ENCODE results near the gene SURF6.
"Not testable (repeated sequence)": the region's sequence is repeated elsewhere in the genome, so short reads cannot be mapped to it uniquely, and the experiment has no call there.

SURF6 gene

DNA sequence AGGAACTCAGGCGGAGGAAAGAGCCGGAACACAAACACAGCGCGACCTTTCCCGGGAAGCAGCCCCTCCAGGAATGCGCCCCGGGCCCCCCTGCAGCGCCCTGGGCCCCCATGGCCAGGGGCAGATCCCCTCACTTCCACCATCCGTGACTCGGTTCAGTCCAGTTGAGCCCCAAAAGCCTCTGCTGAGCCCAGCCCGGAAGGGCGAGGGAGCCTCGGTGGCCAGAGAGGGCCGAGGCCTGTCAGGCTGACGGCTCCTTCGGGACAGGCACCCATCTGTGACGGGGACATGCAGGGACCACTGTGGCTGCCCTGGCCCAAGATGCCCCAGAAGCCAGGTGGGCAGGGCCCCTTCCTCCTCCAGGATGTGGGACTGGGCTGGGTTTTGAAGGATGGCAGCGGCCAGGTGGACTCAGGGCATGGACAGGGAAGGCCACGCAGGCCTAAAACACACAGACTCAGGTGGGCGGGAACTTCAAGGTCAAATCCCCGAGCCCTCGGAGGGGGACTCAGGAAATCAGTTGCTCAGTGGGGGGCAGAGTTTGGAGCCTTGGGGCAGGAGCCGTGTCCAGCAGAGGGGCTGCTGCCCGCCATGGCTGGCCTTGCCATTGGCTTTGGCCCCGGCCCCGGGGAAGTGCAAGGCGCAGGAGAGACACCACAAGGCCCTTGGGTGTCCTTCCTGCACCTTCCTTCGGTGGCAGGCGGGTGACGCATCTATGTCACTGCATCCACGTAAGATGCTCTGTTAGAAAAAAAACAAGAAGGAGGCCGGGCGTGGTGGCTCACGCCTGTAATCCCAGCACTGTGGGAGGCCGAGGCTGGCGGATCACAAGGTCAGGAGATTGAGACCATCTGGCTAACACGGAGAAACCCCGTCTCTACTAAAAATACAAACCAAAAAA lies 31.3 kb downstream of the SURF6 start:
- Histone ChIP-seq H3K36me3 (ENCODE audit: low read depth) (no peaks in the 10 kb centered on the region), H3K27ac (ENCODE audit: poor library complexity, severe bottlenecking) (no peak overlapping the region), H3K9me3 (ENCODE audit: severe bottlenecking) (no peaks in the 10 kb centered on the region), H3K4me1 (ENCODE audit: insufficient read depth, poor library complexity, severe bottlenecking) (no peaks in the 10 kb centered on the region), H3K27me3 (ENCODE audit: insufficient read depth, poor library complexity, severe bottlenecking) (no peaks in the 10 kb centered on the region), H3K4me3 (ENCODE audit: severe bottlenecking) (no peak overlapping the region)
- DNase-seq (ENCODE audit: low spot score) (no peak), ATAC-seq (ENCODE audit: low read depth) (no peak)
- no peak for TF ChIP-seq CTCF (IDR thresholded peaks at IDR 0.05; ENCODE audit: poor library complexity, severe bottlenecking)

DNA sequence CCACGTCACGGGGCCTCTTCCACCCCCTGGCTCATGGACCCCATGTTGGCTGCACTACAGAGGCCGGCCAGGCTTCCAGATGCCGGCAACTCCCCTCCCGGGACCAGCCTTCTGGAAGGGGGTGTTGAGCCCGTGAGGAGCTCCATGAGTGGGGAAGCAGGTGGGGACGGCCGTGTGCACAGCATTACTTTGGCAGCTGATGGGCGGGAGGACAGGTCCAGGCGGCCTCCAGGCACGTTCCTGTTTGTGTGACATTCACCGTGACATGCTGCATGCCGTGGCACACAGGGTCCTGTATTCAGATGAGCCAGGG lies 31.9 kb downstream of the SURF6 start:
- DNase-seq (ENCODE audit: low spot score) (no peak), ATAC-seq (ENCODE audit: low read depth) (no peak)
- Histone ChIP-seq H3K4me1 (ENCODE audit: insufficient read depth, poor library complexity, severe bottlenecking) (no peaks in the 10 kb centered on the region), H3K27ac (ENCODE audit: poor library complexity, severe bottlenecking) (no peak overlapping the region), H3K9me3 (ENCODE audit: severe bottlenecking) (no peaks in the 10 kb centered on the region), H3K27me3 (ENCODE audit: insufficient read depth, poor library complexity, severe bottlenecking) (peaks cover 3% of the 10 kb centered on the region), H3K36me3 (ENCODE audit: low read depth) (no peaks in the 10 kb centered on the region), H3K4me3 (ENCODE audit: severe bottlenecking) (no peak overlapping the region)
- TF ChIP-seq CTCF (IDR thresholded peaks at IDR 0.05; ENCODE audit: poor library complexity, severe bottlenecking) = no peak

DNA sequence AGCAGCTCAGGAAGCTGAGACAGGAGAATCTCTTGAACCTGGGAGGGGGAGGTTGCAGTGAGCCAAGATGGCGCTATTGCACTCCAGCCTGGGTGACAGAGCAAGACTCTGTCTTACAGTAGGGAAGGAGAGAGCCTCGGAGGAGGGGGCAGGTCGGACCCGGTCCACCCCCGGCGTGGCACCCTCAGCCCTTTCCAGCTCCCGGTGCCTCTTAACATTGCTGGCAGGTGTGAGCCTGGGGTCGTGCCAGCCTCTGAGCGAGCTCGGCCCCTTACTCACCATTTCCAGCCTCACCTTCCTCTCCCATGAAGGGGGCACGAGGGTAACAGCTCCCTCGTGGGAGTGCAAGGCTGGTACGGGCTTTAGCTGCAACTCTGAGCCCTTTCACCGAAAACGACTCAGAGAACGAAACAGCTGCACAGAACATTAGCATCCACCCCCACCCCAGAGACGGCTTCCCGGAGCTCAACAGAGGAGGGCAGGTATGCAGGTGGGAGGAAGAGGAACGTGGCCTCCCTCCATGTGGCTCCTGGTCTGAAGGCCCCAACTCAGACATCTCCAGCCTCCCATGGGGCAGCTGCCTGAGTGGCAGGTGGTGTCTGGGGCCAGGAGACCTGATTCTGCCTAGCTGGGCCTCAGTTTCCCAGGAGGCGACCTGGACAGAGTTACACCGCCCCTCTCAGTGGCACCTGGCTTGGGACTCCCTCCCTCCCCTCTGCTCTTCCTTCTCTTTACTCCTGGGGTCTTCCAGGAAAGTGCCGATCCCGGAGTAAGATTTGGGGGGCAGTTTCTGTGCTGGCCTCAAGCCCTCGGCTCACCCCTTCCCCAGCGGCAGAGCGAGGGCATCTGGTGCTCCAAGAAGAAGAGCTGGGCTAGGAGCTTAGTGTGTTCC lies 32.5 kb downstream of the SURF6 start:
- DNase-seq (ENCODE audit: low spot score) (no peak), ATAC-seq (ENCODE audit: low read depth) (no peak)
- no peak for TF ChIP-seq CTCF (IDR thresholded peaks at IDR 0.05; ENCODE audit: poor library complexity, severe bottlenecking)
- no peak overlapping the region for H3K4me3 ChIP-seq (ENCODE audit: severe bottlenecking)
- no peaks in the 10 kb centered on the region for H3K36me3 ChIP-seq (ENCODE audit: low read depth)
- H3K4me1 ChIP-seq (ENCODE audit: insufficient read depth, poor library complexity, severe bottlenecking) = no peaks in the 10 kb centered on the region
- H3K9me3 ChIP-seq (ENCODE audit: severe bottlenecking) = no peaks in the 10 kb centered on the region
- H3K27me3 ChIP-seq (ENCODE audit: insufficient read depth, poor library complexity, severe bottlenecking) = peaks cover 9% of the 10 kb centered on the region
- H3K27ac ChIP-seq (ENCODE audit: poor library complexity, severe bottlenecking) = no peak overlapping the region

- Histone ChIP-seq H3K4me1 (ENCODE audit: insufficient read depth, poor library complexity, severe bottlenecking) (no peaks in the 10 kb centered on the region), H3K27ac (ENCODE audit: poor library complexity, severe bottlenecking) (no peak overlapping the region), H3K27me3 (ENCODE audit: insufficient read depth, poor library complexity, severe bottlenecking) (peaks cover 21% of the 10 kb centered on the region), H3K9me3 (ENCODE audit: severe bottlenecking) (no peaks in the 10 kb centered on the region), H3K4me3 (ENCODE audit: severe bottlenecking) (no peak overlapping the region), H3K36me3 (ENCODE audit: low read depth) (no peaks in the 10 kb centered on the region)
- no peak for TF ChIP-seq CTCF (IDR thresholded peaks at IDR 0.05; ENCODE audit: poor library complexity, severe bottlenecking)
- DNase-seq (ENCODE audit: low spot score) = no peak
- ATAC-seq (ENCODE audit: low read depth) = no peak
Measured at GRCh38 chr9:133301253-133302230, 34.4 kb downstream of the SURF6 start.

DNA sequence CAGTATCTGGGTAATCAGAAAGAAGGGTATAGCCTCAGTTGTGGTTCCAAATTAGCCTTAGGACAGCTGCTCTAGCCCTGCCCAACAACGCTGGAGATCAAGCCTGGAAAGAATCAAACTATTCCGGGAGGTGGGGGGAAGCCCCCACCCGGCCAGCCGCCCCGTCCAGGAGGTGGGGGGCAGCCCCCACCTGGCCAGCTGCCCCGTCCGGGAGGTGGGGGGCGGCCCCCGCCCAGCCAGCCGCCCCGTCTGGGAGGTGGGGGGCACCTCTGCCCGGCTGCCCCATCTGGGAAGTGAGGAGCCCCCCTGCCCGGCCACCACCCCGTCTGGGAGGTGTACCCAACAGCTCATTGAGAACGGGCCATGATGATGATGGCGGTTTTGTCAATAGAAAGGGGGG lies 36.0 kb downstream of the SURF6 start:
- not testable (repeated sequence) for H3K27ac ChIP-seq (ENCODE audit: poor library complexity, severe bottlenecking); ATAC-seq (ENCODE audit: low read depth); H3K9me3 ChIP-seq (ENCODE audit: severe bottlenecking); H3K36me3 ChIP-seq (ENCODE audit: low read depth); H3K4me1 ChIP-seq (ENCODE audit: insufficient read depth, poor library complexity, severe bottlenecking); DNase-seq (ENCODE audit: low spot score); H3K4me3 ChIP-seq (ENCODE audit: severe bottlenecking)
- H3K27me3 ChIP-seq (ENCODE audit: insufficient read depth, poor library complexity, severe bottlenecking) = peaks cover 26% of the 10 kb centered on the region
